VCaP (cell line): Measurements from ENCODE around the gene SOX15.

ENCODE experiments used
- H3K27ac ChIP-seq: fragments of 450-650 bp; 2 replicates; pipeline ENCODE4 v1.5.1; 2017
- CTCF ChIP-seq: fragments of 450-650 bp; conservative IDR thresholded peaks from 2 replicates; pipeline ENCODE4 v1.5.1; 2017; ENCODE audit warnings: mild to moderate bottlenecking, moderate library complexity

SOX15 gene

GRCh38 chr17:7549401-7550055 is 40.4 kb downstream of the SOX15 start:
- peak overlapping the region; percentile 68 for H3K27ac ChIP-seq
- TF ChIP-seq CTCF: 0 out of 2 replicates have a peak, but pooled peaks have one; percentile 0

GRCh38 chr17:7548585-7549400 is 41.1 kb downstream of the SOX15 start, which contains the start of gene TNFSF12:
TNFSF12 (plus strand) TSS chr17:7549058; CDS start chr17:7549154, 96 bp downstream.
- peak within 1 kb of the TSS; percentile 68 for H3K27ac ChIP-seq
- TF ChIP-seq CTCF: 0 out of 2 replicates have a peak, but pooled peaks have one; percentile 19

GRCh38 chr17:7544911-7545310 is 45.0 kb downstream of the SOX15 start:
- H3K27ac ChIP-seq: no peak overlapping the region
- no peak for TF ChIP-seq CTCF

GRCh38 chr17:7541074-7541621 is 48.7 kb downstream of the SOX15 start:
- H3K27ac ChIP-seq: no peak overlapping the region
- no peak for TF ChIP-seq CTCF

- no peak for TF ChIP-seq CTCF
- no peak overlapping the region for H3K27ac ChIP-seq
Observed at GRCh38 chr17:7538891-7539545, 50.9 kb downstream of the SOX15 start.
